Activated naive CD8-positive, alpha-beta T cell (primary cell): ENCODE results near the gene IRGC.

ENCODE experiments used
- H3K27ac Mint-ChIP-seq: one replicate; pipeline ENCODE4 v1.8.0; 2021; ENCODE audit warnings: mixed read lengths
- H3K27me3 Mint-ChIP-seq: one replicate; pipeline ENCODE4 v1.8.0; 2021; ENCODE audit warnings: mixed read lengths
- H3K36me3 Mint-ChIP-seq: one replicate; pipeline ENCODE4 v1.8.0; 2021; ENCODE audit warnings: mixed read lengths
- H3K4me1 Mint-ChIP-seq: one replicate; pipeline ENCODE4 v1.8.0; 2021; ENCODE audit warnings: low read depth, mixed read lengths
- H3K4me3 Mint-ChIP-seq: one replicate; pipeline ENCODE4 v1.8.0; 2021; ENCODE audit warnings: mild to moderate bottlenecking, mixed read lengths
- H3K9me3 Mint-ChIP-seq: one replicate; pipeline ENCODE4 v1.8.0; 2021; ENCODE audit warnings: low read depth, mixed read lengths

The IRGC gene

DNA sequence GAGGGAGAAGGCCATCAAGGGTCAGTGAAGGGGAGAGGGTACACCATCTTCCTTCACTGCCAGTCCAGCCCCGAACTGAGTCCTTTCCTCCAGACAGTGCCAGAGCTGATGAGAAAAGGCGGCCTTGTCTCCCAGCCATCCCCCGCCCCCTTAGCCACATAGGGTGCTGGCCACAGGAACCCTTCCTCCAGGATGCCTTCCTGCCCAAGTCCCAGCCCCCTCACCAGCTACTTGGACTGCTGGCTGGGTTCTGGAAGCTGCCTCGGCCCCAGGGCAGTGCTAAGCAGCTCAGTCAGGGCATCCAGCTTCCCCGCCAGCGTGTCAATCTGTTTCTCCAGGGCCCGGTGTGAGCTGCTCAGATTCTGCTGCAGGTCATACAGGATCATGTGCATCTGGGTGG, 51.4 kb downstream of the IRGC start:
- H3K36me3 Mint-ChIP-seq, result no peaks in the 10 kb centered on the region
- H3K4me1 Mint-ChIP-seq, result peaks cover 46% of the 10 kb centered on the region
- no peak overlapping the region for H3K4me3 Mint-ChIP-seq
- H3K27ac Mint-ChIP-seq, result peak overlapping the region; percentile 95
- H3K9me3 Mint-ChIP-seq, result no peaks in the 10 kb centered on the region
- no peaks in the 10 kb centered on the region for H3K27me3 Mint-ChIP-seq

- Mint-ChIP-seq H3K4me3 (no peak overlapping the region), H3K27ac (peak overlapping the region; percentile 95), H3K9me3 (no peaks in the 10 kb centered on the region), H3K27me3 (no peaks in the 10 kb centered on the region), H3K4me1 (peaks cover 43% of the 10 kb centered on the region), H3K36me3 (no peaks in the 10 kb centered on the region)
Observed at GRCh38 chr19:43767818-43768217, 51.9 kb downstream of the IRGC start.

DNA sequence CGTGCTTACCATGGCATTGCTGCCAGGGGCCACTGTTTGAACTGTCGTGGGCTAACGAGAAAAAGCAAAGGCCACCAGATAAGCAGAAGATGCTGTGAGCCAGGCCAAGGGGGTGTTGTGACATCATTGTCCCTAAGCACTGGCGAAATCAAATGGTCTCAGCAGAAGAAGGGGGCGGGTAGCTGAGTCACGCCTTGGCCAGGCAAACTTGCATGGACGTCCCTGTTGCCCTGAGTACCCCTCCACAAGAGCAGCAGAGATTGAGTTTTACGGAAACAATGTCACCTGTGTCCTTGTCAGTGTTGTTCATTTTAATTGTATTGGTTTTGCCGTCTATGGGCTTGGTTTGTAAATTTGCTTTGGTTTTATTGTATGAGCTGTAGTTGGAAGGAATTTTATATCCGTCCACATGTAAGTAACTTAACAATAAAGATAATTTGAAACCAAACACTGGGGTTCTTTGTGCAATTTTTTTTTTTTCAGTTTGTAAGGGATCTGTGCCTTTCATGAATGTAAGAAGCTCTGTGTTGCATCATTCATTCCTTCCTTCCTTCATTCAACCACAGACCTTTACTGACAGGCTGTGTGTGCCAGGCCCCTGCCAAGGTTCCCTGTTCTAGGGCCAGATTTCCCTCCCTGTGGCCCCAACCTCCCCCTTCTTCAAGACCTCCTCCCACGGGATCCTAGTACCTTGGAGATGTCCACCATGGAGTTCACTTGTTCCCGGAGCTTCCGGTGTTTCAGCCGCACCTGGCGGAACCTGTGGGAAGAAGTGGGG, 52.6 kb downstream of the IRGC start:
- H3K27me3 Mint-ChIP-seq, result no peaks in the 10 kb centered on the region
- H3K4me3 Mint-ChIP-seq, result no peak overlapping the region
- H3K27ac Mint-ChIP-seq, result peak overlapping the region; percentile 68
- peaks cover 37% of the 10 kb centered on the region for H3K4me1 Mint-ChIP-seq
- no peaks in the 10 kb centered on the region for H3K9me3 Mint-ChIP-seq
- H3K36me3 Mint-ChIP-seq, result no peaks in the 10 kb centered on the region

DNA sequence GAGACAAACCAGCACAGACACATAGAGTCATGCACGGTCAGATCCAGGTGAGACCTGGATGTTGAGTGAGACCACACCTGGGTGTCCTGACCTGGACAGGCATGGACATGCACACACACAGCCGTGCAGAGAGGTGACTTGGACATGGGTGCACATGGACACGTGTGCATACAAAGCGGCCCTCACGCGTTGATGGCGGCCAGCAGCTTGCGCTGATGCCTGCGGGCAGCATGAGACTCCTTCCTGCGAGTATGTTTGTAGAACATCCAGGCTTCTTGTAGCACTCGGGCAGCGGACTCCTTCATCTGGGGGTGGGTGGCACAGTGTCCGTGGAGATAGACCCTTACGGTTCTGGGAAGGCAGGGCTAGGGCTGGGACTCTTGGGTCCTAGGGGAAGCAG, 53.4 kb downstream of the IRGC start:
- H3K4me3 Mint-ChIP-seq, result no peak overlapping the region
- no peak overlapping the region for H3K27ac Mint-ChIP-seq
- H3K36me3 Mint-ChIP-seq, result no peaks in the 10 kb centered on the region
- no peaks in the 10 kb centered on the region for H3K9me3 Mint-ChIP-seq
- no peaks in the 10 kb centered on the region for H3K27me3 Mint-ChIP-seq
- peaks cover 30% of the 10 kb centered on the region for H3K4me1 Mint-ChIP-seq
